B cell (primary cell): ENCODE measurements around the gene APP.

Experiments
- EZH2 ChIP-seq: IDR thresholded peaks from 2 replicates; pipeline ENCODE4 v1.6.1; 2012; ENCODE audit warnings: borderline replicate concordance, low read depth, mild to moderate bottlenecking, moderate library complexity, low read length; ENCODE audit not compliant: insufficient read depth, poor library complexity, severe bottlenecking
- TF ChIP-seq, protein P1 (sequence below): fragments of 200-600 bp; IDR thresholded peaks from one replicate; pipeline ENCODE4 v1.8.0; 2022; ENCODE audit warnings: antibody characterized with exemption, mild to moderate bottlenecking

DNA sequence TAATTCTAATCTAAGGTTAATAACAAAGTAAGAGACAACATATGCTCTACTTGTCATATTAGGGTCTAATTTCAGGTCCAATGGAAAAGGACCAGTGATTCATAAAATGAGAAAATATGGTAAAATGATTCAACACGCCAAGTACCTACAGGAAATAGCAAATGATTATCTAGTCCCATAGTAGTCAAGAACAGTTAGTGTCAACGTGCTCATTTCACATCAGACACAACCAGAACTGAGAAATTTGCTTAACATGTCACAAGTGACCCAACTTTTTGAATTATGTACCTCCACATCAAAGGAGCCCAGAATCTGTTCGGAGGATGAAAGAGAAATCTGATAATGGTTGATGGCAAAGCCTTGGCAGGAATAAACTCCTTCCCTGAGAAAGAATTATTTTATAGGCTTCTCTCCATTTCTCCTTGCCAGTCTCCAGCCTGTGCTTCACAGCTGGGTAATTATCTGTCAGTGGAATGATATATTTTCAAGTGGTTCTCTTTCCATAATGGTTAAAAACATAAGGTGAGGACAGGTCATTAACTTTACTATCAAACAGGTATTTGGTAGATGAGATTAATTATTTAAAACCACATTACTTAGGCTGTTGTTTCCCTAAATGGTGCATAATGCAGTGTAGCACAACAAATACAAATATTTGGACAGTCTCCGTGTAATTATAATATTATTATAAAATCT lies 83.2 kb downstream of the APP start:
- TF ChIP-seq, protein P1, sequence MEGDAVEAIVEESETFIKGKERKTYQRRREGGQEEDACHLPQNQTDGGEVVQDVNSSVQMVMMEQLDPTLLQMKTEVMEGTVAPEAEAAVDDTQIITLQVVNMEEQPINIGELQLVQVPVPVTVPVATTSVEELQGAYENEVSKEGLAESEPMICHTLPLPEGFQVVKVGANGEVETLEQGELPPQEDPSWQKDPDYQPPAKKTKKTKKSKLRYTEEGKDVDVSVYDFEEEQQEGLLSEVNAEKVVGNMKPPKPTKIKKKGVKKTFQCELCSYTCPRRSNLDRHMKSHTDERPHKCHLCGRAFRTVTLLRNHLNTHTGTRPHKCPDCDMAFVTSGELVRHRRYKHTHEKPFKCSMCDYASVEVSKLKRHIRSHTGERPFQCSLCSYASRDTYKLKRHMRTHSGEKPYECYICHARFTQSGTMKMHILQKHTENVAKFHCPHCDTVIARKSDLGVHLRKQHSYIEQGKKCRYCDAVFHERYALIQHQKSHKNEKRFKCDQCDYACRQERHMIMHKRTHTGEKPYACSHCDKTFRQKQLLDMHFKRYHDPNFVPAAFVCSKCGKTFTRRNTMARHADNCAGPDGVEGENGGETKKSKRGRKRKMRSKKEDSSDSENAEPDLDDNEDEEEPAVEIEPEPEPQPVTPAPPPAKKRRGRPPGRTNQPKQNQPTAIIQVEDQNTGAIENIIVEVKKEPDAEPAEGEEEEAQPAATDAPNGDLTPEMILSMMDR = no peak
- TF ChIP-seq EZH2 = no peak
